NB4 (cell line): Measurements from ENCODE around the gene ZDHHC11.
"Not testable (repeated sequence)": the region's sequence is repeated elsewhere in the genome, so short reads cannot be mapped to it uniquely, and the experiment has no call there.

Source experiments
- CTCF ChIP-seq: IDR thresholded peaks from one replicate; pipeline ENCODE4 v1.5.1; 2012; ENCODE audit warnings: low read depth, low read length
- MYC ChIP-seq: IDR thresholded peaks from 2 replicates; pipeline ENCODE4 v1.6.1; 2011; ENCODE audit warnings: low read depth, low read length

- TF ChIP-seq CTCF, MYC: not testable (repeated sequence)
Observed at GRCh38 chr5:842402-843221, 8.2 kb downstream of the ZDHHC11 start.
